ENCODE results near the gene GAL3ST3.

GAL3ST3 gene

DNA sequence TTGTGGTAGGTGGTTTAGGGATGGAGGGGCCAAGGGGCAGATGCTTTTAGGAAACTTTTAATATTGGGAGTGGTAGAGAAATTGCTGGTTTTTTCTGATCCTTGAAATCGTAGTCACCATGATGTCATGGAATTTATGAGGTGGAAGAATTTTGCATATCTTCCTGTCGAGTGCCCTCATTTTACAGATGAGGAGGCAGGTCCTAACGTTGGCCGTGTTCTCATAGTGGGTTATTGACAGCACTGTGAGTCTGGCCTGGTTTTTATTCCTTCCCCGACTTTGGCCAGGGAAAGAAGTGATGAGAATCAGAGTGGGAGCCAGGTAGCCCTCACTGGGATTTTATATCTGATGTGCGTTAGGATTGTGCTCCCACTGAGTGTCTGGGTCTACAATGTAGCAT is 12.3 kb upstream of the GAL3ST3 start:
- POLR2A ChIA-PET: no interaction called here
- TF ChIP-seq L3MBTL2 (conservative IDR thresholded peaks at IDR 0.05): no peak
- TF ChIP-seq, protein P1, sequence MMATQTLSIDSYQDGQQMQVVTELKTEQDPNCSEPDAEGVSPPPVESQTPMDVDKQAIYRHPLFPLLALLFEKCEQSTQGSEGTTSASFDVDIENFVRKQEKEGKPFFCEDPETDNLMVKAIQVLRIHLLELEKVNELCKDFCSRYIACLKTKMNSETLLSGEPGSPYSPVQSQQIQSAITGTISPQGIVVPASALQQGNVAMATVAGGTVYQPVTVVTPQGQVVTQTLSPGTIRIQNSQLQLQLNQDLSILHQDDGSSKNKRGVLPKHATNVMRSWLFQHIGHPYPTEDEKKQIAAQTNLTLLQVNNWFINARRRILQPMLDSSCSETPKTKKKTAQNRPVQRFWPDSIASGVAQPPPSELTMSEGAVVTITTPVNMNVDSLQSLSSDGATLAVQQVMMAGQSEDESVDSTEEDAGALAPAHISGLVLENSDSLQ (IDR thresholded peaks at IDR 0.05): no peak
- no peak for TF ChIP-seq FOXM1 (IDR thresholded peaks at IDR 0.05; ENCODE audit: borderline replicate concordance)
- no peak for TF ChIP-seq FOXK2 (IDR thresholded peaks at IDR 0.05)
- no peak for TF ChIP-seq ARNT (IDR thresholded peaks at IDR 0.05)
- TF ChIP-seq TARDBP (IDR thresholded peaks at IDR 0.05): no peak
- TF ChIP-seq ZNF384 (IDR thresholded peaks at IDR 0.05): no peak
- TF ChIP-seq SP1 (IDR thresholded peaks at IDR 0.05): no peak
- no peak for TF ChIP-seq LEF1 (IDR thresholded peaks at IDR 0.05; ENCODE audit: borderline replicate concordance)
- no peak for TF ChIP-seq SUZ12 (IDR thresholded peaks at IDR 0.05)
- no peak for TF ChIP-seq ELF4 (IDR thresholded peaks at IDR 0.05)
- no peak for TF ChIP-seq CTBP1 (IDR thresholded peaks at IDR 0.05; ENCODE audit: borderline replicate concordance)
- TF ChIP-seq BHLHE40 (IDR thresholded peaks at IDR 0.05; ENCODE audit: borderline replicate concordance): no peak
- TF ChIP-seq HDGF (IDR thresholded peaks at IDR 0.05; ENCODE audit: borderline replicate concordance): no peak
- no peak for TF ChIP-seq NFRKB (IDR thresholded peaks at IDR 0.05)
- no peak for TF ChIP-seq FOXA1 (IDR thresholded peaks at IDR 0.05)
- CTCF ChIA-PET: interaction anchor here (1.2 kb wide), 1 partner anchor 8 kb away, joined by 3 read pairs; no protein-coding TSS in a partner anchor

DNA sequence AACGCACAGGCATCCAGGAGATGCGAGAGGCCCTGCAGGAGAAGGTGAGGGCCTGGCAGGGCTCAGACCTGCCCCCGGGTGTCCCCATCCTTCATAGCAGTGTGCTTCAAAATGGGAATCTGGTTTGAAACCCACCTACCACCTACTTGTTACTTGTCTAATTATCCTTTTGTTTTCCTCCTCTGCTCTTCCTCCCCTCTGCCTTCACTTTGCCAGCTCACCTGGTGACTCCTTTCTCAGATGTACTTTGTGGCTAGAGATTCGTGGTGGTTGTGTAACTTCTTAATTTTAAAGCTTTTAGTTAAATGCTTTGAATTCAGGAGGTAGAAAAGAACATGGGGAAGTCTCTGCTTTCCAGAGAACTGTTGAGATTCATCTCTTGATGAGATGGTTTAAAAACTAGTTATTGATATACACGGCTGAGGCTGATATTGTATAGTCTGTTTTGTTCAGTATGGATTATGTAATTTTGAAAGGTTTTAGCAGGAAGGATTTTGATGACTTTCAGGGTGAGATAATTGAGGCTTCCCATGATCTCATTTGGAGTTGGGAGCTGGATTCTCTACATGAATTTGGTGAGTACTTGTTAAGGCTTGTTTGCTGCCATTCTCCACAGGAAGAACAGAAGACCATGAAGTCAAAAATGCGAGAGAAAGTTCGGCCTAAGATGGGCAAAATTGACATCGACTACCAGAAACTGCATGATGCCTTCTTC is 11.2 kb upstream of the GAL3ST3 start:
- TF ChIP-seq TARDBP (IDR thresholded peaks at IDR 0.05): no peak
- no peak for TF ChIP-seq LEF1 (IDR thresholded peaks at IDR 0.05; ENCODE audit: borderline replicate concordance)
- CTCF ChIA-PET: interaction anchor here (0.9 to 1.2 kb wide), 2 partner anchors 8 to 9 kb away, joined by 3 read pairs; no protein-coding TSS in a partner anchor
- POLR2A ChIA-PET: no interaction called here
- DNase-seq (ENCODE audit: extremely low spot score): no peak

More for the DNA sequence above, 12.3 kb upstream of the GAL3ST3 start:
- no peak for DNase-seq (ENCODE audit: extremely low spot score)

DNA sequence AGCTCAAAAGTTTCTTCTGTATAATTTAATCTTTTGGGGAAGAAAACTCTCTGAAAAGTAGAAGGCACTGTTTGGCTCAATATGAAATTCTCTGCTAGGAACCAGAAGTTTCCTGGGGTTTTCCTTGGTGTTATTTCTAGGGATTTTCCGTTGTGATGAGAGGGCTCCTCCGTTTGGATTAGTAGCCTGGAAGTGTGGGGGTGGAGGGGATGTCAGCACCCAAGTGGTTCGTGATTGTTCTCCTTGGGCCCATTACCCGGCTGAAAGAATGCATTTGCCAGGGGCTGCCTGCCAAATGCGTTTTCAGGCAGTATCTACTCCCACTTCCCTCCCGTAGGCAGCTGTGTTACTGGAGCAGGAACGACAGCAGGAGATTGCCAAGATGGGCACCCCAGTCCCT is 7.5 kb upstream of the GAL3ST3 start:
- TF ChIP-seq NFRKB (IDR thresholded peaks at IDR 0.05) (no peak), CTBP1 (IDR thresholded peaks at IDR 0.05; ENCODE audit: borderline replicate concordance) (no peak), ZNF384 (IDR thresholded peaks at IDR 0.05) (no peak), TARDBP (IDR thresholded peaks at IDR 0.05) (no peak), LEF1 (IDR thresholded peaks at IDR 0.05; ENCODE audit: borderline replicate concordance) (no peak), SP1 (IDR thresholded peaks at IDR 0.05) (no peak), ARNT (IDR thresholded peaks at IDR 0.05) (no peak), FOXA1 (IDR thresholded peaks at IDR 0.05) (no peak), BHLHE40 (IDR thresholded peaks at IDR 0.05; ENCODE audit: borderline replicate concordance) (no peak), HDGF (IDR thresholded peaks at IDR 0.05; ENCODE audit: borderline replicate concordance) (no peak), ELF4 (IDR thresholded peaks at IDR 0.05) (no peak), SUZ12 (IDR thresholded peaks at IDR 0.05) (no peak), FOXK2 (IDR thresholded peaks at IDR 0.05) (no peak), L3MBTL2 (conservative IDR thresholded peaks at IDR 0.05) (no peak), FOXM1 (IDR thresholded peaks at IDR 0.05; ENCODE audit: borderline replicate concordance) (no peak)
- TF ChIP-seq, protein P1 (IDR thresholded peaks at IDR 0.05): no peak
- ChIA-PET POLR2A (no interaction called here), CTCF (interaction anchor here (1.9 kb wide), 1 partner anchor 12 kb away, joined by 12 read pairs; no protein-coding TSS in a partner anchor)
- DNase-seq (ENCODE audit: extremely low spot score): no peak

DNA sequence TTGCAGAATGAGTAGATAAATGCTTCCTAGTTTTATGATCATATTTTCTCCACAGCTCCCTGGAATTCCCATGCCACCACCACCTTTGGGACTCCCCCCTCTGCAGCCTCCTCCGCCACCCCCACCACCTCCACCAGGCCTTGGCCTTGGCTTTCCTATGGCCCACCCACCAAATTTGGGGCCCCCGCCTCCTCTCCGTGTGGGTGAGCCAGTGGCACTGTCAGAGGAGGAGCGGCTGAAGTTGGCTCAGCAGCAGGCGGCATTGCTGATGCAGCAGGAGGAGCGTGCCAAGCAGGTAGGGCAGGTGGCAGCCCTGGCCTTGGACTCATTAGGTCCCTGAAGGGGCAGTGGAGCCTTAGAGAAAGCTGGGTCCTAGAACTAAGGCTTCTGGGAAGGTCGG is 6.1 kb upstream of the GAL3ST3 start:
- TF ChIP-seq BHLHE40 (IDR thresholded peaks at IDR 0.05; ENCODE audit: borderline replicate concordance): no peak
- TF ChIP-seq SUZ12 (IDR thresholded peaks at IDR 0.05): no peak
- TF ChIP-seq FOXK2 (IDR thresholded peaks at IDR 0.05): no peak
- TF ChIP-seq L3MBTL2 (conservative IDR thresholded peaks at IDR 0.05): no peak
- TF ChIP-seq NFRKB (IDR thresholded peaks at IDR 0.05): no peak
- no peak for TF ChIP-seq LEF1 (IDR thresholded peaks at IDR 0.05; ENCODE audit: borderline replicate concordance)
- no peak for TF ChIP-seq TARDBP (IDR thresholded peaks at IDR 0.05)
- TF ChIP-seq, protein P1 (IDR thresholded peaks at IDR 0.05): no peak
- no peak for TF ChIP-seq FOXM1 (IDR thresholded peaks at IDR 0.05; ENCODE audit: borderline replicate concordance)
- no peak for TF ChIP-seq ZNF384 (IDR thresholded peaks at IDR 0.05)
- TF ChIP-seq ELF4 (IDR thresholded peaks at IDR 0.05): no peak
- no peak for TF ChIP-seq HDGF (IDR thresholded peaks at IDR 0.05; ENCODE audit: borderline replicate concordance)
- TF ChIP-seq SP1 (IDR thresholded peaks at IDR 0.05): no peak
- no peak for TF ChIP-seq ARNT (IDR thresholded peaks at IDR 0.05)
- no peak for TF ChIP-seq CTBP1 (IDR thresholded peaks at IDR 0.05; ENCODE audit: borderline replicate concordance)
- no peak for TF ChIP-seq FOXA1 (IDR thresholded peaks at IDR 0.05)
- POLR2A ChIA-PET: interaction anchor here (3.5 to 4.9 kb wide), 2 partner anchors 8 to 13 kb away, joined by 20 to 34 read pairs; no protein-coding TSS in a partner anchor
- CTCF ChIA-PET: interaction anchor here (1.7 to 1.9 kb wide), 2 partner anchors 9 to 14 kb away, joined by 7 to 12 read pairs; no protein-coding TSS in a partner anchor
- DNase-seq (ENCODE audit: extremely low spot score): no peak

DNA sequence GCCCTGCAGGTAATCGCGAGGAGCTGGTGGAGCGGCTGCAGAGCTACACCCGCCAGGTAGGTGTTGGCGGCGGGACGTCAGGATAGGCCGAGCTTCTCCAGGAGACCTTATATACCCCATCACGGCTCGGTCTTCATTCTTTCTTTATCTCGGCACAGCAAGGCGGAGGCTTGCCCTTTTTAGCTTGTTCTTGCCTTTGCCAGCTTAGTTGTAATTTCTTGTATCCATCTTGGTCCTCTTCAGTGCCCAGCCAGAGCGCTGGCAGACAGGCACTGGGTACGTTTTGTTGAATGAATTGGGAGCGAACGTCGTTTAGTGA is 3.7 kb upstream of the GAL3ST3 start:
- DNase-seq (ENCODE audit: extremely low spot score): no peak
- ChIA-PET POLR2A (interaction anchor here (0.8 to 4.9 kb wide), 10 partner anchors 11 to 338 kb away, joined by 3 to 34 read pairs (median 6); partner anchors contain the start of genes FIBP and MUS81), CTCF (interaction anchor here (1.0 to 4.6 kb wide), 2 partner anchors 16 to 30 kb away, joined by 3 to 24 read pairs; no protein-coding TSS in a partner anchor)
- TF ChIP-seq ELF4 (IDR thresholded peaks at IDR 0.05): no peak
- TF ChIP-seq, protein P1 (IDR thresholded peaks at IDR 0.05): no peak
- no peak for TF ChIP-seq BHLHE40 (IDR thresholded peaks at IDR 0.05; ENCODE audit: borderline replicate concordance)
- no peak for TF ChIP-seq SP1 (IDR thresholded peaks at IDR 0.05)
- TF ChIP-seq TARDBP (IDR thresholded peaks at IDR 0.05): no peak
- TF ChIP-seq HDGF (IDR thresholded peaks at IDR 0.05; ENCODE audit: borderline replicate concordance): no peak
- no peak for TF ChIP-seq ARNT (IDR thresholded peaks at IDR 0.05)
- no peak for TF ChIP-seq ZNF384 (IDR thresholded peaks at IDR 0.05)
- TF ChIP-seq FOXA1 (IDR thresholded peaks at IDR 0.05): no peak
- TF ChIP-seq SUZ12 (IDR thresholded peaks at IDR 0.05): no peak
- TF ChIP-seq L3MBTL2 (conservative IDR thresholded peaks at IDR 0.05): no peak
- no peak for TF ChIP-seq LEF1 (IDR thresholded peaks at IDR 0.05; ENCODE audit: borderline replicate concordance)
- no peak for TF ChIP-seq NFRKB (IDR thresholded peaks at IDR 0.05)
- TF ChIP-seq FOXK2 (IDR thresholded peaks at IDR 0.05): no peak
- no peak for TF ChIP-seq CTBP1 (IDR thresholded peaks at IDR 0.05; ENCODE audit: borderline replicate concordance)
